HepG2 (cell line): Measurements from ENCODE around the gene STX8. TPM values are rescaled to one million over a fixed set of nuclear protein-coding genes. Genes with fewer than 3 reads are reported as not detected.

Experiments
- ATAC-seq: fragments of 200-7000 bp; cut with Tn5 transposase; 3 replicates; pipeline ENCODE4 v1.9.1; 2020; ENCODE audit warnings: mild to moderate bottlenecking, moderate library complexity
- BruUV-seq: library from RNA; stranded (reverse); fragments of 400-500 nt; replicated peaks from 2 replicates; lab custom pipeline; 2021; lab: Mats Ljungman, UMichigan
- CTCF ChIA-PET: fragments of 300-600 bp; formaldehyde crosslinking; extraction: SDS; loops from one replicate; lab custom pipeline; 2021; ENCODE audit warnings: low total read pairs, inconsistent platforms, low intra/inter-chr PET ratio; lab: Yijun Ruan, JAX
- POLR2A ChIA-PET: fragments of 350-600 bp; sonication (Branson Sonifier 250); formaldehyde crosslinking; loops from one replicate; lab custom pipeline; 2020; ENCODE audit warnings: antibody characterized with exemption, inconsistent platforms; lab: Yijun Ruan, JAX
- DNase-seq: peaks from one replicate; pipeline ENCODE4 v3.0.0-alpha.2; 2015; ENCODE audit warnings: low spot score
- FAIRE-seq: peaks from 3 replicates; lab custom pipeline; 2011; peaks lifted over from hg19 to GRCh38; lab: Jason Lieb, UNC
- H2AFZ ChIP-seq: one replicate; pipeline ENCODE4 v1.6.1; 2011; ENCODE audit warnings: low read length, inconsistent platforms
- H3K27ac ChIP-seq: fragments of 300-600 bp; 3 replicates; pipeline ENCODE4 v1.8.0; 2011; ENCODE audit warnings: mixed run types, mild to moderate bottlenecking, mixed read lengths, low read length, inconsistent platforms; ENCODE audit not compliant: insufficient read depth; ENCODE audit errors: extremely low read length
- H3K27me3 ChIP-seq, 2 experiments: fragments of 200-600 bp in 1 of 2; 2 replicates in 1 of 2; 3 replicates in 1 of 2; pipeline versions ENCODE4 v1.6.0 to v1.8.0; 2011; ENCODE audit warnings: low read length in 2 of 2, mild to moderate bottlenecking in 2 of 2, moderate library complexity in 2 of 2, inconsistent platforms in 1 of 2; ENCODE audit not compliant: insufficient read depth in 2 of 2, control insufficient read depth in 1 of 2
- H3K36me3 ChIP-seq, 2 experiments: fragments of 200-600 bp in 1 of 2; replicated peaks in 1 of 2; 2 replicates in 1 of 2; 3 replicates in 1 of 2; pipeline versions ENCODE4 v1.5.1 to v1.8.0; 2011; ENCODE audit warnings: low read length in 2 of 2, inconsistent platforms in 1 of 2; ENCODE audit not compliant: insufficient read depth in 2 of 2, control insufficient read depth in 1 of 2
- H3K4me1 ChIP-seq: 2 replicates; pipeline ENCODE4 v1.5.1; 2012; ENCODE audit warnings: low read length, inconsistent platforms; ENCODE audit not compliant: insufficient read depth
- H3K4me2 ChIP-seq: 2 replicates; pipeline ENCODE4 v1.6.0; 2011; ENCODE audit warnings: low read depth, low read length, inconsistent platforms
- H3K4me3 ChIP-seq, 3 experiments: fragments of 200-600 bp in 1 of 3; sonication (generic), shearing (Covaris generic) in 1 of 3; replicated peaks in 1 of 3; 2 replicates each; pipeline ENCODE4 v1.5.1; 2011 to 2016; ENCODE audit warnings: low read length in 3 of 3, inconsistent platforms in 2 of 3, low read depth in 2 of 3, mild to moderate bottlenecking in 2 of 3, control low read depth in 1 of 3, mixed read lengths in 1 of 3; ENCODE audit not compliant: insufficient read depth in 1 of 3
- H3K79me2 ChIP-seq: one replicate; pipeline ENCODE4 v1.6.1; 2011; ENCODE audit warnings: low read length, inconsistent platforms; ENCODE audit not compliant: insufficient read depth
- H3K9ac ChIP-seq: 2 replicates; pipeline ENCODE4 v1.6.0; 2011; ENCODE audit warnings: mild to moderate bottlenecking, low read depth, low read length, inconsistent platforms; ENCODE audit not compliant: insufficient read depth
- H3K9me3 ChIP-seq: 2 replicates; pipeline ENCODE4 v1.5.1; 2012; ENCODE audit warnings: mild to moderate bottlenecking, low read length
- H4K20me1 ChIP-seq: 2 replicates; pipeline ENCODE4 v1.6.0; 2011; ENCODE audit warnings: inconsistent platforms, mild to moderate bottlenecking, low read length, moderate library complexity; ENCODE audit not compliant: insufficient read depth
- CBX2 ChIP-seq, 2 experiments: fragments of 200-600 bp in 1 of 2; sonication (generic); formaldehyde crosslinking in 1 of 2; IDR thresholded peaks; 2 replicates each; pipeline versions ENCODE4 v1.7.0 to v1.8.1; 2018 to 2022; ENCODE audit warnings: low read depth in 2 of 2, low read length in 1 of 2, mild to moderate bottlenecking in 1 of 2, missing genetic modification reagents in 1 of 2
- FIP1L1 ChIP-seq: fragments of 200-400 bp; formaldehyde crosslinking; IDR thresholded peaks from 2 replicates; pipeline ENCODE4 v1.6.1; 2018; ENCODE audit warnings: low read depth, mild to moderate bottlenecking, low read length, moderate library complexity, borderline replicate concordance; ENCODE audit not compliant: insufficient read depth
- FOXP1 ChIP-seq, 2 experiments: fragments of 450-650 bp in 1 of 2; IDR thresholded peaks; 2 replicates each; pipeline ENCODE4 v1.6.1; 2017 to 2018; ENCODE audit warnings: antibody characterized with exemption in 1 of 2
- IKZF1 ChIP-seq: fragments of 450-650 bp; IDR thresholded peaks from 2 replicates; pipeline ENCODE4 v1.7.1; 2016
- ISL2 ChIP-seq: sonication (generic); formaldehyde crosslinking; IDR thresholded peaks from 2 replicates; pipeline ENCODE4 v1.5.0; 2020; ENCODE audit warnings: missing genetic modification reagents
- KDM6A ChIP-seq: IDR thresholded peaks from 2 replicates; pipeline ENCODE4 v1.6.1; 2016; ENCODE audit warnings: low read depth
- LCORL ChIP-seq, 2 experiments: fragments of 450-650 bp in 1 of 2; sonication (generic) in 1 of 2; formaldehyde crosslinking in 1 of 2; IDR thresholded peaks; 2 replicates each; pipeline versions ENCODE4 v1.5.0 to v1.6.1; 2017 to 2020; ENCODE audit warnings: antibody characterized with exemption in 1 of 2, missing genetic modification reagents in 1 of 2
- MLLT10 ChIP-seq: sonication (generic); formaldehyde crosslinking; IDR thresholded peaks from 2 replicates; pipeline ENCODE4 v1.4.0; 2020; ENCODE audit warnings: missing genetic modification reagents
- POLR2AphosphoS5 ChIP-seq: IDR thresholded peaks from 2 replicates; pipeline ENCODE4 v1.6.1; 2012; ENCODE audit warnings: low read depth, low read length
- U2AF1 ChIP-seq: fragments of 200-400 bp; formaldehyde crosslinking; optimal IDR thresholded peaks from 2 replicates; pipeline ENCODE3; 2017; ENCODE audit warnings: mild to moderate bottlenecking, low read depth, low read length
- ZBTB20 ChIP-seq: sonication (generic); formaldehyde crosslinking; IDR thresholded peaks from 2 replicates; pipeline ENCODE4 v1.8.1; 2023; ENCODE audit warnings: missing genetic modification reagents, low read depth, mild to moderate bottlenecking, borderline replicate concordance
- ZNF430 ChIP-seq: sonication (generic); formaldehyde crosslinking; IDR thresholded peaks from 2 replicates; pipeline ENCODE4 v1.9.0; 2021; ENCODE audit warnings: mild to moderate bottlenecking, missing genetic modification reagents
- ZNF501 ChIP-seq: sonication (generic); formaldehyde crosslinking; IDR thresholded peaks from 2 replicates; pipeline ENCODE4 v1.5.1; 2020; ENCODE audit warnings: mild to moderate bottlenecking, moderate library complexity, missing genetic modification reagents
- ZNF619 ChIP-seq: sonication (generic); formaldehyde crosslinking; IDR thresholded peaks from 2 replicates; pipeline ENCODE4 v1.4.0; 2020; ENCODE audit warnings: mild to moderate bottlenecking, missing genetic modification reagents
- ZNF891 ChIP-seq: sonication (generic); formaldehyde crosslinking; IDR thresholded peaks from 2 replicates; pipeline ENCODE4 v1.5.0; 2020; ENCODE audit warnings: mild to moderate bottlenecking, missing genetic modification reagents
- WGBS: methylation state at CpG from one replicate; pipeline ENCODE4 v1.1.6; 2017; ENCODE audit warnings: low lambda C conversion rate; 5-methylcytosine and 5-hydroxymethylcytosine counted together
- in situ Hi-C: cut with HindIII; loops from 2 replicates; pipeline ENCODE4 v1.10.0; 2017; ENCODE audit warnings: low pct_unique_long_range_greater_than_20kb; ENCODE audit not compliant: extremely low pct_ligation_motif_present
- intact Hi-C: fragments of 100-400 bp; cut with micrococcal nuclease; formaldehyde crosslinking; loops from one replicate; pipeline ENCODE4 v1.10.0; 2022; ENCODE audit not compliant: unreplicated experiment
- polyA plus RNA-seq, 8 experiments: library from polyadenylated mRNA; depleted of rRNA in 3 of 8; stranded (reverse) in 7 of 8; unstranded in 1 of 8; fragments of >200 nt; fragmentation: Illumina TruSeq in 4 of 8; extraction: Trizol in 4 of 8; gene quantifications; 2 replicates each; pipeline versions ENCODE4 v1.2.1 to v1.2.3, GENCODE V29; 2011 to 2016; ENCODE audit warnings: low read depth in 4 of 8, missing spikeins in 1 of 8, mixed read lengths in 1 of 8; ENCODE audit not compliant: insufficient read depth in 1 of 8
- total RNA-seq, 5 experiments: library from RNA; depleted of rRNA; stranded (reverse); fragments of >200 nt; fragmentation: Illumina TruSeq; extraction: Trizol; gene quantifications; 2 replicates each; pipeline ENCODE4 v1.2.3, GENCODE V29; 2016; ENCODE audit warnings: low read depth in 1 of 5
- TF ChIP-seq, protein P1 (sequence below): sonication (generic); formaldehyde crosslinking; IDR thresholded peaks from 2 replicates; pipeline ENCODE4 v1.5.0; 2020; ENCODE audit warnings: mild to moderate bottlenecking, low read depth, missing genetic modification reagents, borderline replicate concordance
- TF ChIP-seq, protein P2 (sequence below): sonication (generic); formaldehyde crosslinking; IDR thresholded peaks from 2 replicates; pipeline ENCODE4 v1.4.0; 2020; ENCODE audit warnings: mild to moderate bottlenecking, missing genetic modification reagents

Gene STX8
- total and polyA plus RNA-seq, 2 of the 13 experiments (the other 11 are each of a cell fraction or from before 2014, with no cell fraction given), result 36.4 to 53.6 TPM

DNA sequence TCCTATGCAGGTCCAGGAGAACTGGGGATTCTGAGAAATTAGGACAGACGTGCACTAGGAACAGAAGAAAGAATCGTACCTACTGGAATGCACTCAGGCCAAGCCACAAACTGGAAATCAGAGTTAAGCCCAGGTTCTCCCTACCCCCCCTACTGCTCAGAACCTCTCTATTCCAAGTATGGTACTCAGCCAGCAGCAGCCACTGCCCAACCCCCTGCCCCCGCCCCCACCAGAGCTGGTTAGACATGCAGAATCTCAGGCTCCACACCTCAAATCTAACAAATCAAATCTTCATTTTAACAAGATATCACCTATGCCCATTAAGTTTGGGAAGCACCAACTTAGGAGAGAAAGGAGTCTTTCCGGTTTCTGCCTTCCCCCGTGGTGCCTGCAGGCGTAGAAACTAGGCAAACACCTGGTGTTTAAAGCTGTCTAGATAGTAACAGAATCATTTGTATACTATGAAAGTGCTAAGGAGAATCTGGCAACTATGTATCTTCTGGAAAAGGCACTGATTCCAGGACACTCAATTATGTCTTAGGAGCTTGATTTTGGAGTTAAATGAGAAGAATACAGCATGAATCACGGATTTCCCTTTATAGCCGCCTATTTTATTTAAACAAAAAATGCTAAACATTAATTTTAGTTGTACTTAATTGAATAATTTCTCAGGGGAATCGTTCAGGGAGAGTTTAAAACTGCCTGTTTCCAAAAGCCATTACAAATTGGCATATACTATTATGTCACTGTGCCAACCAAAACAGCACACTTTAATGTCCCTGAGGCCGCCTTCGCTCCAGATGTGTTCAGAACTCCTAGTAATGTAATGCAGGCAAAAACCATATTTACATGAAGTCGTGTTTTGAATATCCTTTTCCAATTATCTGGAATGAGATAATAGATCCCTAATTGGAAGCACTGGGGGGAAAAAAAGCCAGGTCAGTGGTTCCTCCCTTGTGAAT lies 166.5 kb downstream of the STX8 start:
- no peak for FAIRE-seq
- H3K9ac ChIP-seq, result no peak overlapping the region
- H4K20me1 ChIP-seq, result no peaks in the 10 kb centered on the region
- no peaks in the 10 kb centered on the region for H3K36me3 ChIP-seq
- no peak overlapping the region for H3K4me3 ChIP-seq
- H3K9me3 ChIP-seq, result no peaks in the 10 kb centered on the region
- CTCF ChIA-PET, result no interaction called here
- 83% methylated on average over 12 of the region's 12 CpGs for WGBS
- H3K27ac ChIP-seq, result no peak overlapping the region
- no peaks in the 10 kb centered on the region for H3K79me2 ChIP-seq
- no peaks in the 10 kb centered on the region for H3K4me1 ChIP-seq
- no peaks in the 10 kb centered on the region for H3K27me3 ChIP-seq
- ATAC-seq, result no peak
- in situ Hi-C loops (loop anchor here (10.0 kb wide), 1 partner anchor 106 kb away; no protein-coding TSS in a partner anchor), intact Hi-C loops (no loop called here)
- POLR2A ChIA-PET, result no interaction called here
- no TSS peak for BruUV-seq
- no peak for DNase-seq
- H3K4me2 ChIP-seq, result no peak overlapping the region
- TF ChIP-seq LCORL (IDR thresholded peaks at IDR 0.05) (no peak), LCORL (CRISPR knock-in tag; IDR thresholded peaks at IDR 0.05) (no peak), FOXP1 (IDR thresholded peaks at IDR 0.05) (no peak), FOXP1 (CRISPR knock-in tag; IDR thresholded peaks at IDR 0.05) (no peak), ZNF501 (no peak), FIP1L1 (no peak)
- TF ChIP-seq, protein P1, sequence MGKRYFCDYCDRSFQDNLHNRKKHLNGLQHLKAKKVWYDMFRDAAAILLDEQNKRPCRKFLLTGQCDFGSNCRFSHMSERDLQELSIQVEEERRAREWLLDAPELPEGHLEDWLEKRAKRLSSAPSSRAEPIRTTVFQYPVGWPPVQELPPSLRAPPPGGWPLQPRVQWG, result no peak
- H2AFZ ChIP-seq, result no peak overlapping the region

DNA sequence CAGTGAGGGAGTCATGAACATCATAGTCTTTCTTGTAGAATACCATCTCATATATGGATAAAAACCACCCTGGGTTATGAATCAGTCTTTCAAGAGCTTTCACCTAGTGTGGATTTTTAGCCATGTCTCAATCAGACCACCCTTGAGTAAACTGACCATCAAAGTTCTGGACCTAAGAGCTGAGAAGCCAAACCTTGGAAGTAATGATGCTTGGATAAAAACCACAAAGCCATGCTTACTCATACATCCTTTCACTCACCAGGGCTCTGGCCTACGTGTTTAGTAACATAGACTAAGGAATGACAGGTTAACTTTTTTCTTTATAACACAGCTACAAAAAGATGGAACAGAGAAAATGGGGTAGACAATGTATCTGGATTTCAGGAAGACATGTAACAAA lies 167.2 kb downstream of the STX8 start:
- no peak overlapping the region for H2AFZ ChIP-seq
- no peak for ATAC-seq
- in situ Hi-C loops (loop anchor here (10.0 kb wide), 1 partner anchor 106 kb away; no protein-coding TSS in a partner anchor), intact Hi-C loops (no loop called here)
- no peak overlapping the region for H3K27ac ChIP-seq
- no peaks in the 10 kb centered on the region for H4K20me1 ChIP-seq
- H3K9ac ChIP-seq, result no peak overlapping the region
- 79% methylated on average over 1 of the region's 1 CpG for whole genome bisulfite sequencing
- H3K9me3 ChIP-seq, result no peaks in the 10 kb centered on the region
- no peaks in the 10 kb centered on the region for H3K27me3 ChIP-seq
- H3K4me1 ChIP-seq, result no peaks in the 10 kb centered on the region
- H3K36me3 ChIP-seq, result no peaks in the 10 kb centered on the region
- H3K79me2 ChIP-seq, result no peaks in the 10 kb centered on the region
- ChIA-PET POLR2A (no interaction called here), CTCF (no interaction called here)
- H3K4me3 ChIP-seq, result no peak overlapping the region
- no peak overlapping the region for H3K4me2 ChIP-seq
- FAIRE-seq, result no peak
- no peak for DNase-seq
- no TSS peak for BruUV-seq
- no peak for TF ChIP-seq KDM6A
- no peak for TF ChIP-seq ZBTB20 (CRISPR knock-in tag)
- no peak for TF ChIP-seq ZNF619
- no peak for TF ChIP-seq ZNF501
- TF ChIP-seq CBX2 (IDR thresholded peaks at IDR 0.05; ENCODE audit: low read depth, low read length), result no peak
- no peak for TF ChIP-seq CBX2 (CRISPR knock-in tag; IDR thresholded peaks at IDR 0.05; ENCODE audit: low read depth)
- no peak for TF ChIP-seq ZNF891
- TF ChIP-seq ISL2 (CRISPR knock-in tag), result no peak
- TF ChIP-seq ZNF430 (CRISPR knock-in tag), result no peak
- TF ChIP-seq U2AF1, result no peak
- no peak for TF ChIP-seq IKZF1
- no peak for TF ChIP-seq MLLT10
- TF ChIP-seq POLR2AphosphoS5, result no peak
- TF ChIP-seq, protein P2, sequence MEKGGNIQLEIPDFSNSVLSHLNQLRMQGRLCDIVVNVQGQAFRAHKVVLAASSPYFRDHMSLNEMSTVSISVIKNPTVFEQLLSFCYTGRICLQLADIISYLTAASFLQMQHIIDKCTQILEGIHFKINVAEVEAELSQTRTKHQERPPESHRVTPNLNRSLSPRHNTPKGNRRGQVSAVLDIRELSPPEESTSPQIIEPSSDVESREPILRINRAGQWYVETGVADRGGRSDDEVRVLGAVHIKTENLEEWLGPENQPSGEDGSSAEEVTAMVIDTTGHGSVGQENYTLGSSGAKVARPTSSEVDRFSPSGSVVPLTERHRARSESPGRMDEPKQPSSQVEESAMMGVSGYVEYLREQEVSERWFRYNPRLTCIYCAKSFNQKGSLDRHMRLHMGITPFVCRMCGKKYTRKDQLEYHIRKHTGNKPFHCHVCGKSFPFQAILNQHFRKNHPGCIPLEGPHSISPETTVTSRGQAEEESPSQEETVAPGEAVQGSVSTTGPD, result no peak
